ENCODE data around the gene ACOX1.
"Not testable (repeated sequence)": the region's sequence is repeated elsewhere in the genome, so short reads cannot be mapped to it uniquely, and the experiment has no call there.

The ACOX1 gene

GRCh38 chr17:75979705-75980187 is 780 bp upstream of the ACOX1 start:
- DNase-seq = no peak

GRCh38 chr17:75976175-75976848 is 2.7 kb downstream of the ACOX1 start:
- DNase-seq = peak; percentile 82

GRCh38 chr17:75975757-75976174 is 3.2 kb downstream of the ACOX1 start:
- DNase-seq = no peak

GRCh38 chr17:75975187-75975586 is 3.8 kb downstream of the ACOX1 start:
- not testable (repeated sequence) for DNase-seq

- peak; percentile 75 for DNase-seq
Observed at GRCh38 chr17:75970626-75971025, 8.3 kb downstream of the ACOX1 start.

GRCh38 chr17:75970011-75970523 is 8.9 kb downstream of the ACOX1 start:
- DNase-seq = peak; percentile 86

GRCh38 chr17:75969044-75969443 is 9.9 kb downstream of the ACOX1 start:
- DNase-seq = not testable (repeated sequence)

- no peak for DNase-seq
Observed at GRCh38 chr17:75965468-75965867, 13.5 kb downstream of the ACOX1 start.

- no peak for DNase-seq
Observed at GRCh38 chr17:75959839-75960511, 19.0 kb downstream of the ACOX1 start.

GRCh38 chr17:75959051-75959838 is 19.7 kb downstream of the ACOX1 start:
- peak; percentile 36 for DNase-seq

GRCh38 chr17:75950855-75951554 is 28.0 kb downstream of the ACOX1 start:
- DNase-seq = peak; percentile 92

GRCh38 chr17:75950421-75950820 is 28.5 kb downstream of the ACOX1 start:
- DNase-seq = no peak

GRCh38 chr17:75945211-75945610 is 33.8 kb downstream of the ACOX1 start:
- DNase-seq = no peak

GRCh38 chr17:75943491-75943890 is 35.5 kb downstream of the ACOX1 start:
- no peak for DNase-seq

GRCh38 chr17:75942473-75942872 is 36.5 kb downstream of the ACOX1 start:
- DNase-seq = no peak

- DNase-seq = no peak
Observed at GRCh38 chr17:75941442-75941819, 37.5 kb downstream of the ACOX1 start.

- DNase-seq = peak; percentile 95
Observed at GRCh38 chr17:75940727-75941441, 38.1 kb downstream of the ACOX1 start, which contains the start of gene FBF1. FBF1 (minus strand) TSS chr17:75941042; CDS start chr17:75938149, 2,893 bp downstream.

GRCh38 chr17:75937652-75938051 is 41.3 kb downstream of the ACOX1 start:
- DNase-seq = no peak

GRCh38 chr17:75933808-75934207 is 45.2 kb downstream of the ACOX1 start:
- no peak for DNase-seq

- DNase-seq = no peak
Observed at GRCh38 chr17:75932852-75933251, 46.1 kb downstream of the ACOX1 start.

GRCh38 chr17:75931062-75931461 is 47.9 kb downstream of the ACOX1 start:
- no peak for DNase-seq
